Activated T-cell treated with anti-CD3 and anti-CD28 coated beads for 1 hour (primary cell): ENCODE measurements around the gene CENPW.

Source experiments
- DNase-seq: peaks from one replicate; pipeline ENCODE4 v3.0.0-alpha.2; 2020; ENCODE audit warnings: low read depth

CENPW gene

GRCh38 chr6:126339796-126340609 lies at the start of gene CENPW:
CENPW (plus strand) TSS chr6:126340115; CDS start chr6:126340274, 159 bp downstream.
- peak; percentile 92 for DNase-seq

- no peak for DNase-seq
These were observed 45.9 kb upstream of the CENPW start for GRCh38 chr6:126293891-126294524.

- no peak for DNase-seq
These were observed 39.8 kb upstream of the CENPW start for GRCh38 chr6:126300126-126300525.

- DNase-seq, result no peak
These were observed 39.2 kb upstream of the CENPW start for GRCh38 chr6:126300735-126301134.

- no peak for DNase-seq
These were observed 37.7 kb upstream of the CENPW start for GRCh38 chr6:126302191-126302590.

- no peak for DNase-seq
These were observed 32.1 kb upstream of the CENPW start for GRCh38 chr6:126307849-126308248.

GRCh38 chr6:126308362-126308761 lies 31.6 kb upstream of the CENPW start:
- DNase-seq, result no peak

- no peak for DNase-seq
These were observed 27.8 kb upstream of the CENPW start for GRCh38 chr6:126312013-126312665.

GRCh38 chr6:126313941-126314340 lies 26.0 kb upstream of the CENPW start:
- no peak for DNase-seq

- DNase-seq, result no peak
These were observed 21.1 kb upstream of the CENPW start for GRCh38 chr6:126318797-126319196.

GRCh38 chr6:126333729-126334128 lies 6.2 kb upstream of the CENPW start:
- DNase-seq, result no peak

- no peak for DNase-seq
These were observed 4.7 kb upstream of the CENPW start for GRCh38 chr6:126335210-126335609.

- DNase-seq, result no peak
These were observed 2.6 kb upstream of the CENPW start for GRCh38 chr6:126337323-126337722.

GRCh38 chr6:126341126-126341525 lies 1.2 kb downstream of the CENPW start:
- no peak for DNase-seq

- no peak for DNase-seq
These were observed 4.3 kb downstream of the CENPW start for GRCh38 chr6:126344181-126344580.

GRCh38 chr6:126351960-126352359 lies 12.0 kb downstream of the CENPW start:
- DNase-seq, result no peak

GRCh38 chr6:126352514-126352913 lies 12.6 kb downstream of the CENPW start:
- no peak for DNase-seq

- DNase-seq, result no peak
These were observed 16.6 kb downstream of the CENPW start for GRCh38 chr6:126356526-126356925.

GRCh38 chr6:126359936-126360537 lies 20.1 kb downstream of the CENPW start:
- no peak for DNase-seq

- DNase-seq, result no peak
These were observed 22.0 kb downstream of the CENPW start for GRCh38 chr6:126361832-126362440.

GRCh38 chr6:126367849-126368248 lies 27.9 kb downstream of the CENPW start:
- DNase-seq, result no peak

- no peak for DNase-seq
These were observed 32.7 kb downstream of the CENPW start for GRCh38 chr6:126372626-126373025.
